Measurements from ENCODE around the gene CHRNA7. TPM values are rescaled to one million over a fixed set of nuclear protein-coding genes. Genes with fewer than 3 reads are reported as not detected.

The CHRNA7 gene
- total and polyA plus RNA-seq, 2 of the 8 experiments (the other 6 are each of a cell fraction or from before 2014, with no cell fraction given) = 7.5 to 11.0 TPM

DNA sequence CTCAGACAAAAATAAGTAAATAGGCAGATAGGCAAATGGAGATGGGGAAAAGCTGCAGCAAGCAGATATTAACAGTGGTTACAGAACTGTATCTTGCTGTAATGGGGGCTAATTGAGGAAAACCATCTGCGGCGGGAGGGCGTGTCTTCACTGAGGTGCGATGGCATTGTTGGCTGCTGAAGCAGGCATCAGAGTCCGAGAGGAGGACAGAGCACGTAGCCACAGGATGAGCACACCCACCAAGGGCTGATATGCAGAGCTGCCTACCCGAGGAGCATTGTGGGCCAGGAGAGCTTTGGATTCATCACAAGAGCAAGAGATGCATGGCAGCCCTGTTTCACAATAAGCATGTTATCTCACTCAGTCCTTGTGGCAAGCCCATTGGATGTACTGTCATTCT lies 30.4 kb downstream of the CHRNA7 start (continued):
- TF ChIP-seq EZH2 (IDR thresholded peaks at IDR 0.05; ENCODE audit: low read depth, low read length, severe bottlenecking) (no peak), CTBP2 (IDR thresholded peaks at IDR 0.05; ENCODE audit: borderline replicate concordance, insufficient read depth, insufficient read length, low read length) (no peak), CBX5 (IDR thresholded peaks at IDR 0.05; ENCODE audit: low read depth, low read length) (no peak), SIN3A (conservative IDR thresholded peaks at IDR 0.05 in 1 of 2, IDR thresholded peaks at IDR 0.05 in 1 of 2; ENCODE audit: low read depth in 1 of 2, low read length in 2 of 2) (no peak), EP300 (IDR thresholded peaks at IDR 0.05; ENCODE audit: borderline replicate concordance in 1 of 2, low read depth in 2 of 2, low read length in 2 of 2) (no peak)

Measured in H1 (cell line).